Measurements from ENCODE around the gene ARHGAP22.
"Not testable (repeated sequence)": the region's sequence is repeated elsewhere in the genome, so short reads cannot be mapped to it uniquely, and the experiment has no call there.

Gene ARHGAP22, protein sequence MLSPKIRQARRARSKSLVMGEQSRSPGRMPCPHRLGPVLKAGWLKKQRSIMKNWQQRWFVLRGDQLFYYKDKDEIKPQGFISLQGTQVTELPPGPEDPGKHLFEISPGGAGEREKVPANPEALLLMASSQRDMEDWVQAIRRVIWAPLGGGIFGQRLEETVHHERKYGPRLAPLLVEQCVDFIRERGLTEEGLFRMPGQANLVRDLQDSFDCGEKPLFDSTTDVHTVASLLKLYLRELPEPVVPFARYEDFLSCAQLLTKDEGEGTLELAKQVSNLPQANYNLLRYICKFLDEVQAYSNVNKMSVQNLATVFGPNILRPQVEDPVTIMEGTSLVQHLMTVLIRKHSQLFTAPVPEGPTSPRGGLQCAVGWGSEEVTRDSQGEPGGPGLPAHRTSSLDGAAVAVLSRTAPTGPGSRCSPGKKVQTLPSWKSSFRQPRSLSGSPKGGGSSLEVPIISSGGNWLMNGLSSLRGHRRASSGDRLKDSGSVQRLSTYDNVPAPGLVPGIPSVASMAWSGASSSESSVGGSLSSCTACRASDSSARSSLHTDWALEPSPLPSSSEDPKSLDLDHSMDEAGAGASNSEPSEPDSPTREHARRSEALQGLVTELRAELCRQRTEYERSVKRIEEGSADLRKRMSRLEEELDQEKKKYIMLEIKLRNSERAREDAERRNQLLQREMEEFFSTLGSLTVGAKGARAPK

DNA sequence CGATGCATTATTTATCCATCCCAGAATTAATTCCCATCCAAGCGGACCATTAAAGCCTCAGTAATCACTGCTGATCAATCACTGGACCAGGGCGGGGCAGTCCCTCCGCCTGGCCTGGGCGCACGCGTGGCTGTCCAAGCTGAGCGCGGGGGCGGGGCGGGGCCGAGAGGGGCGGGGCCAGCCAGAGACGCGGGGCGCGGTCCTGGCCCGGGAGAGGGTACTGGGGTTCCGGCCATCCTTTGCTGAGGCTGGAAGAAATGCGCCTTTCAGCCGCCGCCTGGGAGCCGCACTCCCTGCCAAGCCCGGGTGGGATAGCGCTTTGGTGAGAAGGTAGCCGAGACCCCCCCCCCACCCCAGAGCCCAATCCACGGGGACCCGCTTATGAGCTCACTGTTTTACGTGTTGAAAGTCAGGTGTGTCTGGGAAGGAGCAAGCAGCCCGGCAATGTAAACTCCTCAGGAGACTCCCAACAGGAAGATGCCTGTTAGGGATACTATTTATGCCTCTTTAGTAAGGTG, at the start of gene ARHGAP22:
Gene ARHGAP22, minus strand, starts transcription at position 83 of the 518 bp plus-strand sequence. CDS start 277 bp downstream, outside the sequence.
- in situ Hi-C loops (cut with MboI; ENCODE audit: low sequenced_read_pairs), result no loop called here

DNA sequence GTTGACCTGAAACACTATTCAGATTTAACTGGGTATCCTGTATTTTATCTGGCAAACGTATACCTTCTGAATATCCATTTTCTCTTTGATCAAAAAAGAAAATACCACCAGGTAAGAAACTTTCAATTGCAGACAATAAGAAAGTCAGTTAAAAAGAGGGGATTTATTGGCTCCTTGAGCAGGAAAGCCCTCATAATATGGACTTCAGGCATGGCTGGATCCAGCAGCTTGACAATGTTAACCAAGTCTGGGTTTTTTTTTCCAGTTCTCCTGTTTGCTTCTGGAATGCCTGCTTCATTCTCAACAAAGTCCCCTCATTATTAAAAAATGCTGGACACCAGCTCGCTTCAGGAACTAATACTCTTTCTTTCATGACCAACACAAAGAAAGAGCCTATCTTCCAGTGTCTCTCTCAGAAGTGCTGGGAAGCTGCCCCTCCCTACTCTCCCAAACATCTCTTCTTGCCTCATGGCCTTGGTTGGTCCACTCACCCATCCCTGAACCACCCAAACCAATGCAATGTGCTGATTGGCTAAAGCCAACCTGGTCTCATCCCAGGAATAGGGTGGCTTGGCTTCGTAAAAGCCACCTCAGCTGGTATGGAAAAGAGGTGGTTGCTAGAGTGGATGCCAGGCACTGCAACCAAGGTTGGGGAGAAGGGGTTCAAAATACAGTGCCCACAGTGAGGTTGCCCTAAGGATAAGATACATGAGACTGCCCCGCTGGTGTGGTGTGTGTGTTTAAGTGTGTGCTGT, 49.2 kb upstream of the ARHGAP22 start:
- in situ Hi-C loops (cut with MboI; ENCODE audit: low sequenced_read_pairs), result loop anchor here (5.0 to 25.0 kb wide), 3 partner anchors 42 to 858 kb away; no protein-coding TSS in a partner anchor

DNA sequence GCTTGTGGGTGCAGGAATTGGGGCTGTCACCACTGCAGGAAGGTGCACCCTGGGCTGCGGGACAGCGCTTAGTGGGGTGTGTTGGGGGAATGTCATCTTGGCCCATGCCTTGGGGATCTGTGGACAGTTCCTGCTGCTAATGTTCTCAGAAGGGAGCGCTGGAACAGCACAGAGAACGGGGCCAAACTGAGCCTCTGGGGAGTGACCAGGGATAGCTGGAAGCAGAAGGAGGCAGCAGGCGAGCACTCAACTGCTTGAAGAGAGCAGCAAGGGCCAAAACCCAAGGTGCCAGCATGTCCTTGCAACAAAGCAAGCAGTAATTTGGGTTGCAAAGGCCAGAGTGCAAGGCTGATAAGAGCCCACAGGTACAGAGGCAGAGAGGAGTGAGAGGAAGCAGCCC, 48.5 kb upstream of the ARHGAP22 start:
- in situ Hi-C loops (cut with MboI; ENCODE audit: low sequenced_read_pairs), result loop anchor here (5.0 to 25.0 kb wide), 3 partner anchors 41 to 859 kb away; no protein-coding TSS in a partner anchor

DNA sequence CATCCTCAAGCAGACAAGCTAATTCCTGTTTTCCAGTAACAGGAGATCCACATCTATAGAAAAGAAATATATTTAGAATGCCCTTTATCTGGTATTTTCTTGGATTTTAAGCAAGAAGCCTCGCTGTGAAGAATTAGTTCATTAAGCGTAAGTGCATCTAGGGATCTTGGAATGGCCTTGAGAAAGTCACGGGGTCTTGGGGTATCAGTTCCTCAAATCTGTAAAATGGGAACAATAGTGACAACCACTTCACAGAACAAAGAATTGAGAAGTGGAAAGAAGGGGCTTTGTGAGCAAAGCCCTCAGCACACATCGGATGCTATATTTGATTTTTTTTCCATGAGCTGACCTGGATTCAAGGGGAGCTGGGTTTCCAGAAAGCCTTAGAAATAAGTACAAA, 47.5 kb upstream of the ARHGAP22 start:
- in situ Hi-C loops (cut with MboI; ENCODE audit: low sequenced_read_pairs), result loop anchor here (5.0 to 25.0 kb wide), 3 partner anchors 40 to 860 kb away; no protein-coding TSS in a partner anchor

DNA sequence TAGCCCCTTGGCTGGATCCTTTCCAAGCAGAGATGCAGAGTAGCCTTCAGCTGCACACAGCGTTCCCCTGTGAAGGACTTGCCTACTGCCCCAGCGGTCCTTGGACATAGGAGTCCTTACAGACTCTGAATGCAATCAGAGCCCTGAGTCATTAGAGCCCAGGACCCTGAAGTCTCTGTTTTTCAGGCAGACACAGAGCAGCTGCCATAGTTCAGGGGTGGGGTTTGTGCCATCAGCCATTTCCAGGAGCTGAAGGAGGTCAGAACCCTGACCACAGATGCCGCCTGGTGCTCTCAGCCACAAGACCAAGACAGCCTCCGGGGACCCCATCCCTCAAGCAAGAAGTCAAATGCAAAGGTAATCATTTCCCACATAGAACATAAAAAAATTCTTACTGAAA, 47.0 kb upstream of the ARHGAP22 start:
- in situ Hi-C loops (cut with MboI; ENCODE audit: low sequenced_read_pairs), result loop anchor here (5.0 to 25.0 kb wide), 3 partner anchors 40 to 860 kb away; no protein-coding TSS in a partner anchor

DNA sequence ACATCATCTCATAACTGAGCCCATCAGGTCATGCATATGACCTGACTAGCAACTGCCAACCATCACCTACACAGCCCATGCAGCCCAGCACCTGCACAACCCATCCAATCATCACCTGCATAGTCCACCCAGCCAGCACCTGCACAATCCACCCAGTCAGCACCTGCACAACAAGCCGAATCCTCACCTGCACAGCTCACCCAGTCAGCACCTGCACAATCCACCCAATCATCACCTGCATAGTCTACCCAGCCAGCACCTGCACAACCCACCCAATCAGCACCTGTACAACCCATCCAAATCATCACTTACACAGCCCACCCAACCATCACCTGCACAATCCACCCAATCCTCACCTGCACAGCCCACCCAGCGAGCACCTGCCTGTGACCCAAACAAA, 46.4 kb upstream of the ARHGAP22 start:
- in situ Hi-C loops (cut with MboI; ENCODE audit: low sequenced_read_pairs), result loop anchor here (5.0 to 25.0 kb wide), 3 partner anchors 39 to 861 kb away; no protein-coding TSS in a partner anchor

DNA sequence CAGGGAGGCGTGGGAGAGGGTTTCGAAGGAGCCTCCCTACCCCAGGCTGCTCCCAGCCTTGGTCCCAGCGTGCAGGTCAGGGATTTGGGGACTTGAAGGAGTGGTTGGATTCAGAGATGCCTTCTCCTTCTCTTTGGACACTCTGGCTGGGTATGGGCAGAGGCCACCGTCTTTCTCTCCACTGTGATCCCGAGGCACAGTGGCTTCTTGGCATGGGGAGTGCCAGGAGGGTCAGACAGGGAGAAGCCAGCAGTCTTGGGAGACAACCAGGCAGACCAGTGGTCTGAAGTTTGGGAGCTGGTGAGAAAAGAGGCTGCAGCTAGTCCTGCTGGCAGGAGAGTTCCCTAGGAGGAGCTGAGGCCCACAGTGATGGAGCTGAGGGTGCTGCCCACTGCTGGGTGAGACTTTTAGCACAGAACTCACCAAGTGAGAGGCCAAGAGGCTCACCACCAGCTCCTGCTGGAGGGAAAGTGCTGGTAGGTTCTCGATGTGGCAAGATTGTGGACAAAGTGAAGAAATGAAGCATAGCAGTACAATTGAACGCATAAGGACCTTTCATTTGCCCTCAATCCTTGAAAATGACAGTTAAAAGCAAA, 44.6 kb upstream of the ARHGAP22 start:
- in situ Hi-C loops (cut with MboI; ENCODE audit: low sequenced_read_pairs), result no loop called here

DNA sequence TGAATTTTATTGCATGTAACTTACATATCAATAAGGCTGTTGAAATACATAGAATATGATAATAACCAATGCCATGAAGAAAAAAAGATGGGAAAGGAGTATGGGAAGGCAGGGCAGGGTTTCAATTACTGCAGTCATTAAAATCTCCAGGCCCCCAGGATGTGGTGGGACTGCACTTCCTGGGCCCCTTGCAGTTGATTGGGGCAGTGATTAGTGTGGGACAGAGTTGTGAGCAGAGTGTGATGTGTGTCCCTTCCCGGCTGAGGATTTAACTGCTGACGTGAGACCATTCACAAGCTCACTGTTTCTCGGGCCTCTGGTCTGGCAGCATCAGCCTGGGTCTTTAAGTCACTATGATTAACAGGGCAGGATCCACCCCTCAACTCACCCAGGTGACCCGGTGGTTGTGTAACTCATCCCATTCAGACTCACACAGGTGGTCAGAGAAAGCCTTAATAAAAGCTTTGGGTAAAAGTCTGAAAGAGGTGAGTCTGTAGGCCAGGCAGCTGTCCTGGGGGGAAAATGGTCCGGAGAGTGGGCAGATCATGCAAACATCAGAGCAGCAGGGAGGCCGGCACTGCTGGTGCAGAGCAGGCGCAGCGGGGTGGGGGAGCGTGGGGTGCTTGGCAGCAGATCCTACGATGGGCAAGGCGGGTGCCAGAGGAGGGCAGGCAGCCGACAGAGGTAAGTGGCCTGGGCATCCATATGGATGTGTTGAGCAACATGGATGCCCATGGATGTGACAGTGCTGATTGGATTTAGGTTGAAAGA, 43.5 kb upstream of the ARHGAP22 start:
- in situ Hi-C loops (cut with MboI; ENCODE audit: low sequenced_read_pairs), result no loop called here

DNA sequence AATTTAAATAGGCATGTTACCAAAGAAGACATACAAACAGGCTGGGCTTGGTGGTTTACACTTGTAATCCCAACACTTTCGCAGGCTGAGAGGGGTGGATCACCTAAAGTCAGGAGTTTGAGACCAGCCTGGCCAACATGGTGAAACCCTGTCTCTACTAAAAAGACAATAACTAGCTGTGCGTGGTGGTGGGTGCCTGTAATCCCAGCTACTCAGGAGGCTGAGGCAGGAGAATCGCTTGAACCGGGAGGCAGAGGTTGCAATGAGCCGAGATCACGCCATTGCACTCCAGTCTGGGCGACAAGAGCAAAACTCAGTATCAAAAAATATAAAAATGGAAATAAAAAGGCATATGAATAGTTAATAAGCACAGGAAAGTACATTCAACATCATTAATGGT, 42.2 kb upstream of the ARHGAP22 start:
- in situ Hi-C loops (cut with MboI; ENCODE audit: low sequenced_read_pairs), result not testable (repeated sequence)

DNA sequence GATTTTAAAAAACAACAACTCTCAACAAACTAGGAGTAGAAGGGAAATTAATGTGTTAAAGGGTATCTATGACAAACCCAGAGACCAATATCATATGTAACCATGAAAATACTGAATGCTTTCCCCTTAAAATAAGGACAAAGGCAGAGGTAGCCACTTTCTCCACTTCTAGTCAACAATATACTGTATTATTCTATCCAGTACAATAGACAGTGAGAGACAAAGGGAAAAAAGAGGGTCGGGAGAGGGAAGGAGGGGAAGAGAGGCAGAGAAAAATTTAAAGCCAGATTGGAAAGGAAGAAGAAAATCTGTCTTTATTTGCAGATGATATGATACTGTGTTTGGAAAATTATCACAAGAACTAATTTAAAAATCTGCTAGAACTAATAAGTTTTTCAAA, 40.7 kb upstream of the ARHGAP22 start:
- in situ Hi-C loops (cut with MboI; ENCODE audit: low sequenced_read_pairs), result no loop called here

DNA sequence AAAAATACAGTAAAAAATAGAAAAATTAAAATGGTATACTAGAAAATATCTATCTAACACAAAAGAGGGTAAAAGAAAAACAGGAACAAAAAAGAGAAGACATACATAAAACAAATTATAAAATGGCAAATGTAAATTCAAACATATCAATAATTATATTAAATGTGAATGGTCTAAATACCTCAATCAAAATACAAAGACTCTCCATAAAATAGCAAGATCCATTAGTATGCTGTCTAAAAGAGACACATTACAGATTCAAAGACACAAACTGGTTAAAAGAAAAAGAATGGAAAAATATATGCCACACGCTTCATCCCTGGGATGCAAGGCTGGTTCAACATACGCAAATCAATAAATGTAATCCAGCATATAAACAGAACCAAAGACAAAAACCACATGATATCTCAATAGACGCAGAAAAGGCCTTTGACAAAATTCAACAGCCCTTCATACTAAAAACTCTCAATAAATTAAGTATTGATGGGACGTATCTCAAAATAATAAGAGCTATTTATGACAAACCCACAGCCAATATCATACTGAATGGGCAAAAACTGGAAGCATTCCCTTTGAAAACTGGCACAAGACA, 36.3 kb upstream of the ARHGAP22 start:
- in situ Hi-C loops (cut with MboI; ENCODE audit: low sequenced_read_pairs), result not testable (repeated sequence)

DNA sequence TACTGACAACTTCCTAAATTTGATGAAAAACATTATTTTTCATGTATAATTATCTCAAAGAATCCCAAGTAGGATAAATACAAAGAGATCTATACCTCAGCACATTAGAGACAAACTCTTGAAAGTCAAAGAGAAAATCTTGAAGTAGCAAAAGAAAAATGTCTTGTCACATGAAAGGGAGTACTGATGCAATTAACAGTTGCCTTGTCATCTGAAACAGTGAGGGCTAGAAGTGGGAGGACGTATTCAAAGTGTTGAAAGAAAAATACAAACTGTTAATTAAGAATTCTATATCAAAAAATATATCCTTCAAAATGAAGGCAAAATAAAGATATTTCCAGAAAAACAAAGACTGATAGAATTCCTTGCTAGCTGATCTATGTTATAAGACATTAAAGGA, 35.5 kb upstream of the ARHGAP22 start:
- in situ Hi-C loops (cut with MboI; ENCODE audit: low sequenced_read_pairs), result no loop called here

DNA sequence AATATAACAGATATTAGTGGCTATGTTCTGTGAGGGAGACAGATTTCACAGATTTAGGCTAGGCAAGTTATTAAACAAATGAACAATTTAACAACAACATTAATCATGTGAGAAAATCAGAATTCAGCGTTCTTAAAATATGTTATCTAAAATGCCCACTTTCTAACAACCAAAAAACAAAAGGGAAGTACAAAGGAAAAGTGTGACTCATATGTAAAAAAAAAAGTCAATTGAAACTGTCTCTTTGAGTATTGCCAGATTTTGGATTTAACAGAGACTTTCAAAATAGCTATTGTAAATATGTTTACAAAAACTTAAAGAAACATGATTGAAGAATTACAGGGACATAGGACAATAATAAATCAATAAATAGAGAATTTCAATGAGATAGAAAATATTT, 34.8 kb upstream of the ARHGAP22 start:
- in situ Hi-C loops (cut with MboI; ENCODE audit: low sequenced_read_pairs), result no loop called here

DNA sequence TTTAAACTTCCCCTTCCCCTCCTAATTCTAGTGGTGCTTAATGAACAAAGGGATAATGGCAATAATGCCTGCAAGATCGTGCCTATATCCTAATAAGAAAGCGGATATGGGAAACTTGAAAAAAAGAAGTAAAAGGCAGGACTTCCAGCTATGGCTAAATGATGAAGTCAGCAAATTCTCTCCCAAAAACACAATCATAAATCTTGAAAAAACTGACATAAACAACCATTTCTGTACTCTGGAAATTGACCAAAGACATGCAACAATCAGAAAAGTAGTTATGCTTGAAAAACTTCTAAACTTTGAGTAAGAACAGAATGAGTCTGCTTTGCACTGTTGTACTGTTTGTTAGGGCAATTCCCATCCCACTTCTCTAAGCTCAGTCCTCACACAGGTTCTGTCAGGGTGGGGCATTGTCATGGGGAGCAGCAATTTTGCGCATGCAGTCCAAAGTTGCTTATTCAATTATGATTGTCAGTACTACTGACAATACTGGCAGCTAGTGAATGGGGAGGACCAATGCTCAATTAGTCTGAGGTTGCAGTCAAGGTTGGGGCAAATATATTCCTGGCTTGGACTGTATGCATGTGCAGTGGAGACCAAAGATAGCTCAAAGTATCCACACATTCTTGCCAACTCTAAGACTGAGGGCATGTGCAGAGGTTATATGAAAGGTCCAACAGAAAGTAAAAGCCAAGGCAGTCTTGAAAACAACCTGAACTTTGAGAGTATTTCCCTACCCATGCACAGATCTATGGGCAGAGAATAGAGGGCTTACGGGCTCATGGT, 34.1 kb upstream of the ARHGAP22 start:
- in situ Hi-C loops (cut with MboI; ENCODE audit: low sequenced_read_pairs), result no loop called here

DNA sequence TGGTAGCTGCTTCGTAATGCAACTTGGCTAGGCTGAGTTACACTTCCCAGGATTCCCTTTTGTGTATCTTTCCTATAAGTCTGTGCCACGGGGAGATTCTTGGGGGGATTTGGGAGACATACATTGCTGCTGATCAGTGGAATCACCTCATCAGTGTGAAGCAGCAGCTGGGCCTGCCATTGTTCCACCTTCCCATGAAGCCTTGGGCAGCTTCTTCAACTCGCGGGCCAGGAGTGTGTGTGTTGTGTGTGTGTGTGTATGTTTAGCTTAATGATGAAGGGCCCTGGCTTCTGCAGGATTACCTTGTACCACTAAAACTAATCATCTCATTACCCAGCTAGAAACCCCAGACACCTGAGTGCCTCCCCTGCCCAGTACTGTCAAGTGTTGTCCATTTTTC, 33.3 kb upstream of the ARHGAP22 start:
- in situ Hi-C loops (cut with MboI; ENCODE audit: low sequenced_read_pairs), result no loop called here

DNA sequence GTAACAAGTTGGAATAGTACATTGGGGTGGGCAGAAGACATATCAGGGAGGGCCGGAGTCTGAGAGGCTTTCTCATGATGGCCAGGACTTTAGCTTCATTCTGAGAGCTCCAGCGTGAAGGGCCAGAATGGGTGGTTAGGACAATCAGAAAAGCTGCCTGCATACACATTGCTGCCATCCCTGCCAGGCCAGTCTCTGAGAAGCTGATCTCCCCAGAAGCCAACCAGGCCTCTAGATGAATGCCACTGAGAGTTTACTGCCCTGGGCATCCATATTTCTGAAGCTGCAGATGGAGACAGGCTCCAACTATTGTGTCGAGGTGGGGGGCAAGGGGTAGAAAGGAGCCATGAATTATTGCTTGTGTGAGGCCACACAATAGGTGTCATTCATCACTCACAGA, 32.0 kb upstream of the ARHGAP22 start:
- in situ Hi-C loops (cut with MboI; ENCODE audit: low sequenced_read_pairs), result no loop called here

DNA sequence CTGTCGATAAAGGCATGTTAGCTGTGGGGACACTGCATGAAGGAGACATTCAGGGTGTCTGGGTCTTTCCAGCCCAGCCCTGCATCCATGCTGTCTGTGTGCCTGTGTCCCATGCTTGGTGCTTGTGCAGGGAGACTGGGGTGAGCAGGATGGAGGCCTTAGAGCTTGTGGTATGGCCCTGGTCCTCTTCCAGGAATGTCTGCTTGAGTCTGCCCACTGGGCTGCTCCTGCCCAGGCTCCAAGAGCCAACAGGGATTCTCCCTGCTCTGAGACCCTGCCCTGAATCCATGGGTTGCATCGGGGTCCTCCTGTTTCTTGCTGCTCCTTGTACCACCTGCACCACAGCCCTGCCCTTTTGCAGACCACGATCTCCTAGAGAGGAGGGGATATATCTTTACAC, 31.4 kb upstream of the ARHGAP22 start:
- in situ Hi-C loops (cut with MboI; ENCODE audit: low sequenced_read_pairs), result no loop called here

DNA sequence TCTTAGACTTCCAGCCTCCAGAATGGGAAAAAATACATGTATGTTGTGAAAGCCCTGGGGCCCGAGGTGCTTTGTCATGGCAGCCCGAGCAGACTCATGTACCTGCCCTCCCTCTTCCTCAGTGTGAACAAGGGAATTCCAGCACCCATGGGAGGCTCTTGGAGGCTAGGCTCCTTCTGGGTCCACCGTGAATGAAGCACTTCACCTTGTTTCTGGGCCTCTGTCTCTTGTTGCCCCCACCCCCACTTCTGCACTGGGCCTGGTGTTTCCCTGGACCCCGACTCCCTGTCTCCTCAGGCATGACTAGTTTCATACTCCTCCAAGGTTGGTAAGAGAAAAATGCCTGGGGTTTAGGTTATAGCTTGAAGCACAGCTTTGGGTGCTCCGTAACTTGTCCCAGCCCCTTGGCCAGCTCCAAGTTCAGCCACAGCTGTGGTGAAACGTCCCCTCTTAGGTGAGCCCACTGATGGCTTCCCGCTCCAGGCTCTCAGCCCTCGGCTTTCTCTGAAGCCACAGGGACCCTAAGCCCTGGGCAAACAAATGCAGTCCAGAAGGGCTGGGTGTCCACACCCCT, 30.2 kb upstream of the ARHGAP22 start:
- in situ Hi-C loops (cut with MboI; ENCODE audit: low sequenced_read_pairs), result no loop called here

Measured in HL-60/S4 (cell line).